RCC 7860 (cell line): ENCODE measurements around the gene CPB2.

Experiments used
- DNase-seq: peaks from one replicate; pipeline ENCODE4 v3.0.0-alpha.2; 2015; ENCODE audit warnings: low spot score
- FAIRE-seq: peaks from 2 replicates; lab custom pipeline; 2012; peaks lifted over from hg19 to GRCh38; lab: Jason Lieb, UNC

Gene CPB2

DNA sequence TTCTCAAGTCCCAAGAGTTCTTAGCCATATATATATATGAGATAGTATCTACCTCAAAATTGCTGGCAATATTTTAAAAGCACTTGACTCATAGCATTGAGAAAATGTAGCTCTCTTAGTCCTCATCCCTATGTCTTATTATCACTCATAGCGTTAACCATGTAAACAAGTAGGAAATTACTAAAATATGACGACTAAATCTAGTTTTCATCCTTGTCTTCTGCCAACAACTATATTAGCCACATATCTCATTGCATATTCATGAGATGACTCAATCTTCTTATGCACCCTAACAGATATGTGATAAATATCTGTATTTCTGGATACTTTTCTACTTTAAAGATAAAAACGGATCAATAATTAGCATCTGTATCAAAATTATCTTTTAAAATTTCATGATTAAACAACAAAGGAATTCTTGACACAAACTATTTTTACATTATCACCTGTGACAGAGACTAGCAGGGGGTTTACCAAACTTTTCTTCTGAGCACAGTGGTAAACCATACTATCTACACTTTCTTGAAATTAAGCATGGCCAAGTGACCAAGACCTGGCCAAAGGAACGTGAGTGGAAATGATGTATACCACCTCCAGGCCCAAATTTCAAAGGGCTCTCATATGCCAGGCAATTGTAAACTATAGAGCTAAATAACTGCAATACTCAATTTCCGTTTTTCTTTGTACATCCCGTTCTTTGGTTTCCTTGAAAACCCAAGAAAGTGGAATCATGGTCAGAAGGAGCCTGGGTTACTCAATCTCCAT lies 98.0 kb downstream of the CPB2 start:
- no peak for FAIRE-seq

DNA sequence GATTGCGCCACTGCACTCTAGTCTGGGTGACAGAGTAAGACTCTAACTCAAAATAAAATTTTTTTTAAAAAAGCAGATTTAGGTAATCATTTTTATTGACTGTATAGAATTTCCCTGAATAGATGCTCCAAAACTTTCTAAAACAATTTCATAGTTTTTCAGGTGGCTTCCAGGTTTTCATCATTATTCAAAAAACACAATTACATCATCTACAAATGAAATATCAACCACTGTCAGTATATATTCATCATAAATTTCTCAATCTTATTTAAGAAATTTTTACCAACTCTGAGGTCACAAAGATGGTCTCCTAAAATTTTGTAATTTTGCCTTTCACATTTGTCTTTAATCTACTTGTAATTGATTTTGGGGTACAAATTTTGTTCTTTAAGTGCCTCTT lies 100.3 kb downstream of the CPB2 start:
- FAIRE-seq, result no peak
- DNase-seq, result no peak

More for the DNA sequence above, 98.0 kb downstream of the CPB2 start:
- no peak for DNase-seq
